Naive B cell (primary cell): Measurements from ENCODE around the gene ERN2. TPM values are rescaled to one million over a fixed set of nuclear protein-coding genes. Genes with fewer than 3 reads are reported as not detected.
"Not testable (repeated sequence)": the region's sequence is repeated elsewhere in the genome, so short reads cannot be mapped to it uniquely, and the experiment has no call there.

ENCODE experiments used
- ATAC-seq, 2 donors: fragments of 150-1000 bp; cut with Tn5 transposase; 2 replicates each; pipeline ENCODE4 v1.10.0; 2021; ENCODE audit warnings: low read depth in 2 of 2, mild to moderate bottlenecking in 2 of 2, moderate library complexity in 2 of 2
- DNase-seq: peaks from one replicate; pipeline ENCODE4 v3.0.0; 2022
- H3K27ac Mint-ChIP-seq, 6 donors: one replicate each; pipeline ENCODE4 v1.8.0; 2020 to 2022; ENCODE audit warnings: mild to moderate bottlenecking in 6 of 6, mixed read lengths in 6 of 6, moderate library complexity in 5 of 6, inconsistent platforms in 2 of 6
- H3K27me3 Mint-ChIP-seq, 3 donors: one replicate each; pipeline ENCODE4 v1.8.0; 2021 to 2022; ENCODE audit warnings: mixed read lengths in 3 of 3, mild to moderate bottlenecking in 1 of 3
- H3K36me3 Mint-ChIP-seq, 2 donors: one replicate each; pipeline ENCODE4 v1.8.0; 2020 to 2022; ENCODE audit warnings: mixed read lengths in 2 of 2, inconsistent platforms in 1 of 2, mild to moderate bottlenecking in 1 of 2
- H3K4me1 Mint-ChIP-seq, 3 donors: one replicate each; pipeline ENCODE4 v1.8.0; 2020 to 2022; ENCODE audit warnings: mixed read lengths in 3 of 3, inconsistent platforms in 1 of 3, mild to moderate bottlenecking in 1 of 3, moderate library complexity in 1 of 3
- H3K4me3 Mint-ChIP-seq, 8 donors: one replicate each; pipeline ENCODE4 v1.8.0; 2020 to 2022; ENCODE audit warnings: mild to moderate bottlenecking in 8 of 8, mixed read lengths in 8 of 8, moderate library complexity in 8 of 8, inconsistent platforms in 2 of 8
- H3K9me3 Mint-ChIP-seq, 7 donors: one replicate each; pipeline ENCODE4 v1.8.0; 2020 to 2022; ENCODE audit warnings: mixed read lengths in 7 of 7, mild to moderate bottlenecking in 5 of 7, inconsistent platforms in 2 of 7, moderate library complexity in 1 of 7
- polyA plus RNA-seq, 6 donors: library from polyadenylated mRNA; unstranded; fragments of 300-500 nt; fragmentation: Illumina TruSeq; gene quantifications; one replicate each; pipeline ENCODE4 v1.2.3, GENCODE V29; 2021; ENCODE audit warnings: low read depth in 6 of 6

ERN2 gene
- polyA plus RNA-seq, 6 donors from 2014 or later, result not detected

GRCh38 chr16:23737423-23738028 is 24.5 kb upstream of the ERN2 start:
- H3K27me3 Mint-ChIP-seq, result peaks cover 9 to 24% (median 14%) of the 10 kb centered on the region in 3 donors
- DNase-seq, H3K4me1 Mint-ChIP-seq, H3K36me3 Mint-ChIP-seq, H3K9me3 Mint-ChIP-seq, ATAC-seq, H3K4me3 Mint-ChIP-seq: not testable (repeated sequence)
- peak overlapping the region in 1 of 6 donors; percentile 5 for H3K27ac Mint-ChIP-seq

GRCh38 chr16:23734176-23734893 is 21.3 kb upstream of the ERN2 start:
- Mint-ChIP-seq H3K4me3 (no peak overlapping the region), H3K27ac (peak overlapping the region in 3 of 6 donors; percentile 3 to 19 (median 17))

GRCh38 chr16:23729503-23730424 is 16.7 kb upstream of the ERN2 start:
- H3K4me3 Mint-ChIP-seq, result no peak overlapping the region
- no peak overlapping the region for H3K27ac Mint-ChIP-seq
- DNase-seq (no peak), ATAC-seq (no peak)
- no peaks in the 10 kb centered on the region for H3K36me3 Mint-ChIP-seq
- peaks cover 3 to 6% (median 5%) of the 10 kb centered on the region in 3 donors for H3K4me1 Mint-ChIP-seq
- no peaks in the 10 kb centered on the region for H3K9me3 Mint-ChIP-seq
- peaks cover 9 to 27% (median 19%) of the 10 kb centered on the region in 3 donors for H3K27me3 Mint-ChIP-seq

More at GRCh38 chr16:23734176-23734893, 21.3 kb upstream of the ERN2 start:
- ATAC-seq (no peak), DNase-seq (no peak)
- Mint-ChIP-seq H3K27me3 (peaks cover 9 to 30% (median 14%) of the 10 kb centered on the region in 3 donors), H3K36me3 (no peaks in the 10 kb centered on the region), H3K9me3 (no peaks in the 10 kb centered on the region), H3K4me1 (peaks cover 4 to 8% (median 6%) of the 10 kb centered on the region in 3 donors)

GRCh38 chr16:23728112-23728477 is 15.1 kb upstream of the ERN2 start:
- no peak for ATAC-seq
- Mint-ChIP-seq H3K4me1 (peaks cover 3 to 6% (median 5%) of the 10 kb centered on the region in 3 donors), H3K4me3 (no peak overlapping the region), H3K27me3 (peaks cover 9 to 29% (median 27%) of the 10 kb centered on the region in 3 donors), H3K9me3 (peaks cover 0 to 9% (median 4%) of the 10 kb centered on the region in 7 donors), H3K27ac (no peak overlapping the region), H3K36me3 (peaks cover 1 to 4% of the 10 kb centered on the region in 2 donors)
- DNase-seq, result no peak

DNA sequence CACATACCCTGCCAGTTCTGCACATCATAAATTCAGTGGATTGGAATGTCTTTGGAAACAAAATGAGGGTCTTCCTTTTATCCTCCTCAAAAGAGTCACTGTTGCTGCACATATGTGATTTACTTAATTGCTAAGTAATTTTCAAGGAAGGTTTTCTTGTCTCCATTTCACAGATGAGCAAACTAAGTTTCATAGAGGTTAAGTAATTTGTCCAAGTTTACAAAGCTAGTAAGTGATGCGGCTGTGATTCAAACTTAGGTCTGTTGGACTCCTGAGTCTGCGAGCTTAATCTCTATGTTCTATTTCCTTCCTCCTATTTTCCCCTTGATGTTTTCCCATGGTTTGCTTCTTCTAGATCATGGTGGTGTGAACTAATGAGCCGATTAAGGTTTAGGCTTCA is 13.7 kb upstream of the ERN2 start:
- Mint-ChIP-seq H3K9me3 (peaks cover 0 to 22% (median 11%) of the 10 kb centered on the region in 7 donors), H3K36me3 (peaks cover 5 to 9% of the 10 kb centered on the region in 2 donors), H3K4me3 (no peak overlapping the region), H3K4me1 (peaks cover 3 to 6% (median 5%) of the 10 kb centered on the region in 3 donors), H3K27me3 (peaks cover 9 to 30% (median 27%) of the 10 kb centered on the region in 3 donors), H3K27ac (no peak overlapping the region)
- DNase-seq (no peak), ATAC-seq (no peak)

GRCh38 chr16:23724785-23725131 is 11.7 kb upstream of the ERN2 start:
- no peak overlapping the region for H3K4me3 Mint-ChIP-seq
- peaks cover 0 to 33% (median 15%) of the 10 kb centered on the region in 7 donors for H3K9me3 Mint-ChIP-seq
- DNase-seq (no peak), ATAC-seq (no peak)
- H3K4me1 Mint-ChIP-seq, result peaks cover 3 to 6% (median 5%) of the 10 kb centered on the region in 3 donors
- peaks cover 10 to 30% (median 26%) of the 10 kb centered on the region in 3 donors for H3K27me3 Mint-ChIP-seq
- no peak overlapping the region for H3K27ac Mint-ChIP-seq
- H3K36me3 Mint-ChIP-seq, result peaks cover 5 to 9% of the 10 kb centered on the region in 2 donors

DNA sequence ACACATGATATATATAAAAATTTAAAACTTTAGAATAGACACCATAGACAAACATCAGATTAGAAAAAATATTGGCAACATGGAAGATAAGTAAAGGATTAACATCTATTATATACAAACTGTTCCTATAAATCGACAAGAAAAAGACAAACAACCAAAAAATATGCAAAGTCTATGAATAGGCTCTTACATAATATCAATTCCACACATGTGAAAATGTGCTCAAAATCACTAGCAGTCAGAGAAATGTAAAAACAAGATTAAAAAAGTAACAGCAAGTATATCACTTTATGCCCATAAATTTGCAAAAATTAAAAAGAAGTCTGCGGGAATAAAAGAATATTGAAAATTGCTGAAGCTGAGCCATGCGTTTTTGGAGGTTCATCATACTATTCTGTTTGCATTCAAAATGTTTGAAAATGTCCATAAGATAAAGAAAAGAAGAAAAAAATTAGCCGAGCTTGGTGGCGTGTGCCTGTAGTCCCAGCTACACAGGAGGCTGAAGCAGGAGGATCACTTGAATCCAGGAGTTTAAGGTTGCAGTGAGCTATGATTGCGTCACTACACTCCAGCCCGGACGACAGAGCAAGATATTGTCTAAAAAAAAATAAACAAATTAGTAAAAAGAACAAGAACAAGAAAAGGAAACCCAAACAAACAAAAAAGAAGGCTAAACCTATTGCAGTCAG is 11.2 kb upstream of the ERN2 start:
- Mint-ChIP-seq H3K27ac (no peak overlapping the region), H3K4me3 (no peak overlapping the region), H3K27me3 (peaks cover 7 to 26% (median 22%) of the 10 kb centered on the region in 3 donors), H3K4me1 (peaks cover 3 to 6% (median 5%) of the 10 kb centered on the region in 3 donors), H3K9me3 (peaks cover 0 to 33% (median 15%) of the 10 kb centered on the region in 7 donors), H3K36me3 (peaks cover 5 to 9% of the 10 kb centered on the region in 2 donors)
- ATAC-seq (no peak), DNase-seq (no peak)

DNA sequence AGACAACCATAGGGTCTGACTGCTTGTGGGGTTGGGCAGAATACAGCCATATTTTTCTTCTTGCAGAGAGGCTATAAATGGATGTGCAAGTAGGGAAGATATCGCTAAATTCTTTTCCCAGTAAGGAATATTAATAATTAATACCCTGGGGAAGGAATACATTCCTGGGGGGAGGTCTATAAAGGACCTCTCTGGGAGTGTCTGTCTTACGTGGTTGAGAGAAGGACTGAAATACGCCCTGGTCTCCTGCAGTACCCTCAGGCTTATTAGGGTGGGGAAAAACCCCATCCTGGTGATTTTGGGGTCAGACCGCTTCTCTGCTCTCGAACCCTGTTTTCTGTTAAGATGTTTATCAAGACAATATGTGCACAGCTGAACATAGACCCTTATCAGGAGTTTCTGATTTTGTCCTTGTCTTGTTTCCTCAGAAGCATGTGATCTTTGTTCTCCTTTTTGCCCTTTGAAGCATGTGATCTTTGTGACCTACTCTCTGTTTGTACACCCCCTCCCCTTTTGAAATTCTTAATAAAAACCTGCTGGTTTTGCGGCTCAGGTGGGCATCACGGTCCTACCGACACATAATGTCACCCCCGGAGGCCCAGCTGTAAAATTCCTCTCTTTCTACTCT is 9.7 kb upstream of the ERN2 start:
- H3K27ac Mint-ChIP-seq, ATAC-seq, DNase-seq, H3K4me1 Mint-ChIP-seq, H3K36me3 Mint-ChIP-seq: not testable (repeated sequence)
- H3K27me3 Mint-ChIP-seq, result peaks cover 9 to 25% (median 23%) of the 10 kb centered on the region in 3 donors
- H3K4me3 Mint-ChIP-seq, result peak overlapping the region in 1 of 8 donors; percentile 1
- H3K9me3 Mint-ChIP-seq, result peaks cover 0 to 33% (median 15%) of the 10 kb centered on the region in 7 donors

GRCh38 chr16:23716484-23716883 is 3.5 kb upstream of the ERN2 start:
- Mint-ChIP-seq H3K27ac (no peak overlapping the region), H3K9me3 (peaks cover 0 to 9% (median 4%) of the 10 kb centered on the region in 7 donors), H3K4me3 (no peak overlapping the region), H3K4me1 (peaks cover 0 to 3% (median 0%) of the 10 kb centered on the region in 3 donors), H3K27me3 (peaks cover 29 to 54% (median 45%) of the 10 kb centered on the region in 3 donors), H3K36me3 (no peaks in the 10 kb centered on the region)
- no peak for DNase-seq
- no peak for ATAC-seq

DNA sequence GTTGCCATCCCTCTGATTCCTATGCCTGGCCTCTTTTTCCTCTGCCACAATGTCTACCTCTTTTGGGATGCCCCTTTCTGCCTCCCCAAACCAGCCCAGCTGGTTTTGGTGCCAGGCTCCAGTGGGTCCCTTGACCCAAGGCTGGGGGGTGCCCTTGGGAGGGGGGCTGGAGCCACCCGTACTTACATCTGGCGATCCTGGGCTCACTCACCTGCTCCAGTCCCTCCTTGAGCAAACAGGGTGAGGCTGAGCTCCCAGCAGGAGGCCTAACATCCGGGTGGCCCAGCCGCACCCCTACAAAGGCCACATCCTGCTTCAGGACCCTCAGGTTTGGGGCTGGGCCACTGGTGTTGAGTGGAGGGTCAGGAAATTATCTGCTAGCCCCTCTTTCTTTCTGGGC is 1.2 kb downstream of the ERN2 start:
- Mint-ChIP-seq H3K27me3 (peaks cover 34 to 61% (median 55%) of the 10 kb centered on the region in 3 donors), H3K27ac (no peak overlapping the region), H3K9me3 (peaks cover 1 to 24% (median 15%) of the 10 kb centered on the region in 7 donors), H3K4me3 (no peak overlapping the region), H3K36me3 (peaks cover 0 to 16% of the 10 kb centered on the region in 2 donors), H3K4me1 (peaks cover 0 to 3% (median 0%) of the 10 kb centered on the region in 3 donors)
- ATAC-seq (no peak), DNase-seq (no peak)

DNA sequence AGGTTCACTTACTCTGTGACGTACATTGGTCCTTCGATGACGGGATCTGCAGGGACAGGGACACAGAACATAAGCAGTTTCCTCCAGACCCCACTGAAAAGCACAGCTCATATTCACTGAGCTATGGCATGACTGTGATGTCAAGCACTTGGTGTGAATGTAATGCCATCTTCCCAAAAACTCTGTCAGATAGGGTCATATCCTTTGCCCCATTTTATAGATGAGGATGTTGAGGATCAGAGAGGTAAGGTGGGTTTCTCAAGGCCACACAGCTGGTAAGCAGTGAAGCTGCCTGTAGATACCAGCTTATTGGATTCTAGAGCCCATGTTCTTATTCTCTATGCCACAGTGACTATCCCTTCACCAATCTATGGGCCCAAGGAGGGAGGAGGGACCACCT is 2.5 kb downstream of the ERN2 start:
- peaks cover 34 to 69% (median 66%) of the 10 kb centered on the region in 3 donors for H3K27me3 Mint-ChIP-seq
- no peak overlapping the region for H3K4me3 Mint-ChIP-seq
- H3K36me3 Mint-ChIP-seq, result peaks cover 0 to 16% of the 10 kb centered on the region in 2 donors
- DNase-seq, result no peak
- no peak overlapping the region for H3K27ac Mint-ChIP-seq
- H3K4me1 Mint-ChIP-seq, result peaks cover 0 to 3% (median 0%) of the 10 kb centered on the region in 3 donors
- no peak for ATAC-seq
- peaks cover 1 to 24% (median 15%) of the 10 kb centered on the region in 7 donors for H3K9me3 Mint-ChIP-seq

DNA sequence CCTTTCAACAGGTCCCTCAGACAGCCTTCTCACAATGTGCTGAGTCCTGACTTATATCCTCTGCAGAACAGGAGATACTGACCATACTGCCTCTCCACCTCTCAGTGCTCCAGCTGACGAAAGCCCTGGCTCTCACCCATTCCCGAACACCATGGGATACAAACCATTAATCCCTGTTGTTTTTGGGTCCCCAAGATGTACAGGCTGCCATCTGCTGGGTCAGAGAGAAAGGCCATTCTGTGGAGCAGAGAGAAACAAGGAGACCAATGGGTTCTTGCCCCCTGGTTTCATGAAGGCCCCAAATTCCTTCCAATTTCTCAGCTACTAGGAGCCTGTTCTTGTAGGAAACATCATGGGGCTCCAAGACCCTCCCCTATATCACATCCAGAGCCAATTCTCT is 3.0 kb downstream of the ERN2 start:
- H3K36me3 Mint-ChIP-seq, result peaks cover 0 to 16% of the 10 kb centered on the region in 2 donors
- ATAC-seq, result no peak
- no peak overlapping the region for H3K4me3 Mint-ChIP-seq
- peaks cover 38 to 72% (median 70%) of the 10 kb centered on the region in 3 donors for H3K27me3 Mint-ChIP-seq
- no peak for DNase-seq
- no peak overlapping the region for H3K27ac Mint-ChIP-seq
- H3K9me3 Mint-ChIP-seq, result peaks cover 1 to 24% (median 15%) of the 10 kb centered on the region in 7 donors
- H3K4me1 Mint-ChIP-seq, result peaks cover 0 to 3% (median 0%) of the 10 kb centered on the region in 3 donors
